Esophagus (tissue), 2 donors: Measurements from ENCODE around the gene CPNE4. TPM values are rescaled to one million over a fixed set of nuclear protein-coding genes. Genes with fewer than 3 reads are reported as not detected.

ENCODE experiments used
- H3K27ac ChIP-seq, 2 donors: one replicate each; pipeline ENCODE4 v1.5.1; 2013; ENCODE audit warnings: low read depth in 2 of 2, mild to moderate bottlenecking in 2 of 2, inconsistent platforms in 1 of 2, low read length in 1 of 2, moderate library complexity in 1 of 2
- H3K27me3 ChIP-seq, 2 donors: one replicate each; pipeline ENCODE4 v1.6.1; 2013; ENCODE audit warnings: low read length in 2 of 2, control low read depth in 1 of 2, mild to moderate bottlenecking in 1 of 2; ENCODE audit not compliant: insufficient read depth in 2 of 2, control insufficient read depth in 1 of 2
- H3K36me3 ChIP-seq, 2 donors: one replicate each; pipeline ENCODE4 v1.6.1; 2013; ENCODE audit warnings: low read length in 1 of 2; ENCODE audit not compliant: control insufficient read depth in 2 of 2, insufficient read depth in 2 of 2
- H3K4me1 ChIP-seq, 2 donors: one replicate each; pipeline ENCODE4 v1.6.1; 2013; ENCODE audit warnings: low read length in 1 of 2; ENCODE audit not compliant: control insufficient read depth in 2 of 2, insufficient read depth in 2 of 2
- H3K4me3 ChIP-seq, 2 donors: one replicate each; pipeline ENCODE4 v1.5.1; 2013; ENCODE audit warnings: low read length in 2 of 2, mild to moderate bottlenecking in 2 of 2, low read depth in 1 of 2, moderate library complexity in 1 of 2
- H3K9me3 ChIP-seq, 2 donors: one replicate each; pipeline ENCODE4 v1.6.1; 2013; ENCODE audit warnings: mild to moderate bottlenecking in 2 of 2, low read depth in 1 of 2, low read length in 1 of 2, moderate library complexity in 1 of 2; ENCODE audit not compliant: control insufficient read depth in 2 of 2, insufficient read depth in 1 of 2
- WGBS, 2 donors: extraction: QIAGEN DNeasy Blood & Tissue Kit; methylation state at CpG; one replicate each; pipeline ENCODE4 v1.1.7; 2013; 5-methylcytosine and 5-hydroxymethylcytosine counted together
- polyA plus RNA-seq, 2 donors: library from polyadenylated mRNA; stranded (reverse); fragments of 200-250 nt; gene quantifications; one replicate each; pipeline ENCODE4 v1.2.3, GENCODE V29; 2013
- donor health status: healthy with polysubstance abuse.
- donor health status: Bipolar disorder and iron deficiency.

Gene CPNE4
- polyA plus RNA-seq, 2 donors: 0.05 to 0.08 TPM

DNA sequence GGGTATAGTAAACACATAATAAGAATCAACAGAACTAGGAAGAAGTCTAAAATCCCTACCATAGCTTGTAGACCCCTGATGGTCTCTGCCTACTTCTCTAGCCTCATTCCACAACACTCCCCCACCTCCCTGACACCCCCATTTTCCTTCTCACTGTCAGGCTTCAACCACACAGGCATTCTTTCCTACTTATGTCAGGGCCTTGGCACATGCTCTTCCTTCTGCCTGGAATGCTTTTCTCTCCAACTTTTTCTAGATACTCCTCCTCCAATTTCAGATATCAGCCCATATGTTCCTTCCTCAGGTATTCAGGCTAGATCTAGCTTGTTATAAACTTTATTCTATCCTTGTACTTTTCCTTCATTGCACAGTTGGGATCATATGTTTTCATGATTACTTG is 426.1 kb downstream of the CPNE4 start:
- H3K27ac ChIP-seq: no peak overlapping the region
- no peaks in the 10 kb centered on the region for H3K36me3 ChIP-seq
- H3K9me3 ChIP-seq: no peaks in the 10 kb centered on the region
- H3K27me3 ChIP-seq: no peaks in the 10 kb centered on the region
- H3K4me3 ChIP-seq: no peak overlapping the region
- H3K4me1 ChIP-seq: no peaks in the 10 kb centered on the region

DNA sequence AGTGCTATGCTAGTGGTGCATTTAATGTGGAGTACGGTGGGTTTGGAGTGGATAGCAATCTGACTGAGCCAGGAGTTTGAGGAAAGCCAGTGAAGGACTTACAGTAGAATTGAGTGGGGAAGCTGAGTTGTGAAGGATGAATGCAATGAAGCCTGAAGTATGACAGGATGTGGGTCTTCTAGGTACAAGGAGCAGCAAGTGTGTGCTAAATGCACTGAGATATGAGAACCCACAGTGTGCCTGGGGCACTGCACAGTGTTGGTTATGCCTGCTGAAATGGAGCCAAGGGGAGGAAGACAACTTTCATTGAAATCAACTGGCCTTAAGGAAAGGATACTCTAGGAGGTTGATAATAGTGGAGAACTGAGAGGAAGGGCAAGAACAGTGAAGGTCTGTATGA is 426.5 kb downstream of the CPNE4 start:
- Histone ChIP-seq H3K9me3 (no peaks in the 10 kb centered on the region), H3K36me3 (no peaks in the 10 kb centered on the region), H3K4me3 (no peak overlapping the region), H3K27me3 (no peaks in the 10 kb centered on the region), H3K4me1 (no peaks in the 10 kb centered on the region), H3K27ac (no peak overlapping the region)
- WGBS, 2 donors: 84 to 93% methylated on average over 1 of the region's 1 CpG

DNA sequence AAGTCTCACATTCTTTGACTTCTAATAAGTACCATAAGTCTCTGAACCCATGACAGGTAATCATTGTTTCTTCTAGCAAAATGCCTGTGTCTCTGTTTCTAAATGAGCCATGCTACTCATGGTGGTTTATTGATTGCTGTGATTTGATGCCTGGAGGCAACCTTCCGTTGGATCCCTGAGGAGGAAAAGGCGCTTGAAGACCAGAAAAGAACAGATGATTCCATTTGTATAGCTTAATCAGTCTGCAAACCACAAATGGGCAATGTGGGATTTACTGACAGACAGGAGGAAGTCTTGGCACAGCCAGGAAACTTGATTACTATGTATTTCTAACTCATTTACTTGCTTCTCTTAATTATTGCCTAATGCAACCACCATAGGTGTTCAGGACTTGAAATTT is 428.9 kb downstream of the CPNE4 start:
- no peaks in the 10 kb centered on the region for H3K36me3 ChIP-seq
- no peak overlapping the region for H3K4me3 ChIP-seq
- no peaks in the 10 kb centered on the region for H3K9me3 ChIP-seq
- no peaks in the 10 kb centered on the region for H3K4me1 ChIP-seq
- H3K27ac ChIP-seq: no peak overlapping the region
- WGBS, 2 donors: 44 to 62% methylated on average over 2 of the region's 2 CpGs
- H3K27me3 ChIP-seq: no peaks in the 10 kb centered on the region

DNA sequence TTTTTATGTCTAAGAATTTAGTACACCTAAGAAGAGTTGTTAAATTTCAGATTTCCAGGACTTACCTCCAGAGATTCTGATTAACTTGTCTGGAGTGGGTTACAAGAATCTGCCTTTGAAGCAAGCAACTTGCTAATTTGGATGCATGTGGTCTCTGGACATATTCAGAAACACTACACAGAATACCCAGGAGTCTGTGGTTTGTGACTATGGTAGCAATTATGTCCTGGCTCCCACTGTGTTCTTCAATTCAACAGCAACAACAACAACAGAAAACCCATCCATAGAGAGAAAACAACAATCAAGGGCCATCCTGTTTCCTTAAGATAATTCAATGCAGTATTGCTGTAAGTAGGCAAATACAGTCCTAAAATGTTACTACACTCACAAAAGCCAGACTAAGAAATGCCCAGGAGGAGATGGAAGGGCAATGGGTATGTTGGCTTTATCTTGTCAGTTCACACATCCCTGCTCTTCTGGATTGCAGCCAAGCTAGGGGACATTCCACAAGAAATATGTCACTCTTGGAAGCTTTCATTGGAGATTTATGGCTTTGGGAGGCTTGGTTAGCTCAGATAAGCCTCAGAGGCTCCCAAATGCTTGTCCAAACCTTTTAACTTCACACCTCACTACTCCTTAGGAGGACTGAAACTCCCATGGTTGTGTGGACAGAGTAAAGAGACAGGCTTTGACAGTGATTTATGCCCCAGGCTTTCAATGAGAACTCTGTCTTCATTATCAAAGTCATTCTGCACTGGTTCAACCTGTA is 432.6 kb downstream of the CPNE4 start:
- Histone ChIP-seq H3K27me3 (no peaks in the 10 kb centered on the region), H3K4me3 (no peak overlapping the region), H3K4me1 (no peaks in the 10 kb centered on the region), H3K27ac (no peak overlapping the region), H3K9me3 (no peaks in the 10 kb centered on the region), H3K36me3 (no peaks in the 10 kb centered on the region)

DNA sequence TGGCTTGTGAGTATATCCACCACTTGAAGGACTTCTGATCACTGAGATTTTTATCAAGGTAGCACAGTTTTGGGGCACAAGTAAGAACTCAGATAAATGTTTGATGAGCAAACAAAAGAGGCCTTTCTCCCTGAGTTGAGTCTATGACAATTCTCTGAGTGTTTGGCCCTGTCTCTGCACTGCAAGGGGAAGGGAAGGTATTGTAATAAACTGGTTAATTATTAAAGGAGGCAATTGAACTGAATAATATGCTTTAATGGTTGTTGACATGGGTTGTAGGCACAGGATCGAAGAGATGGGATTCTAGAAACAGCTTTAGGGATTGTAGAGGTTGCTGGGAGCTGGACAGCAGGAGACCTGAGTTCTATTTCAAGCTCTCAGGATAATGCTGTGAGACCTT is 437.0 kb downstream of the CPNE4 start:
- Histone ChIP-seq H3K27me3 (no peaks in the 10 kb centered on the region), H3K4me1 (no peaks in the 10 kb centered on the region), H3K9me3 (no peaks in the 10 kb centered on the region), H3K36me3 (no peaks in the 10 kb centered on the region), H3K4me3 (no peak overlapping the region), H3K27ac (no peak overlapping the region)
- WGBS, 2 donors: 65 to 69% methylated on average over 1 of the region's 1 CpG

DNA sequence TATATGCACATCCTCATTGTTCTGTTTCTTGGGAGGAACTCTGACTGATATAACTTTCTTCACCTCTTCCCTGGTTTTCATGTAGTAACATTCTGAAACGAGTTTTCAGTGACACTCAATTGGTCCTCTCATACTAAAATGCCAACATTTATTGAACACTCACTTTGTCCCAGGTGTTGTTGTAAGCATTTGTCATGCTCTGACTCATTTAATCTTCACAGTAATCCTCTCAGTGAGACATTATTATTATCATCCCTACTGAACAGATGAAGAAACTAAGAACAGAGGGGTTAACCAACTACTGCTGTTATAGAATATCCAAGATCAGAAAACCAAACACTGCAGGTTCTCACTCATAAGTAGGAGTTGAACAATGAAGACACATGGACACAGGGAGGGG is 437.9 kb downstream of the CPNE4 start:
- no peaks in the 10 kb centered on the region for H3K36me3 ChIP-seq
- H3K4me1 ChIP-seq: no peaks in the 10 kb centered on the region
- no peak overlapping the region for H3K27ac ChIP-seq
- H3K4me3 ChIP-seq: no peak overlapping the region
- no peaks in the 10 kb centered on the region for H3K9me3 ChIP-seq
- WGBS, 2 donors: 63 to 65% methylated on average over 1 of the region's 1 CpG
- H3K27me3 ChIP-seq: no peaks in the 10 kb centered on the region

DNA sequence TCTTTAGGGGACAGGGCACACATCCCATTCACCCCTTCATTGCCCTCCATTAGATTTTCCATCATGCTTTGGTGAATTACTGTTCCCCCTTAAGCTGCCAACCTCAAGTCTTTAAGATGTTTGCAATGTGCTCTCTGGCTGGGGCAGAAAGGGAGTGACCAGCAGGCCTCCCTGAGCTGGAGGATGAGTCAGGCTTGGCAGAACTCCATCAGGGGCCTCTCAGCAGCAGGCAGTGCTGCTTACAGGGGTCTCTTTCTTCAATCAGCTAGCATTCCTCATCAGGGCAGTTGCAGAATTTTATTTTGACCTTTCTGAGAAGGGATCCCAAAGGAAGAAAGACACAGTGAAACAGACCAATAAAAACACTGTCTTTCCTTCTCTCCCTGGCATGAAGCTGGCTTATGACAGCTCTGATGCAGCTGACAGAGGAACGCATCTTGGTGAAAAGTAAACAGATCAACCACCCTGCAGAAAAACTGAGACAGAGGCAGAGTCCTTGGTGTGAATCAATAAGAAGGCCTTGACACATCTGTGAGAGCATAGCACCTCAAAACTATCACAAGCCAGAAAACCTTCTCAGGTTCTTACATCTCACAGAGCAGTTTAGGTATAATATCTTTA is 443.3 kb downstream of the CPNE4 start:
- WGBS, 2 donors: 44 to 52% methylated on average over 1 of the region's 1 CpG
- Histone ChIP-seq H3K9me3 (no peaks in the 10 kb centered on the region), H3K27me3 (no peaks in the 10 kb centered on the region), H3K4me3 (no peak overlapping the region), H3K36me3 (no peaks in the 10 kb centered on the region), H3K27ac (no peak overlapping the region), H3K4me1 (no peaks in the 10 kb centered on the region)

DNA sequence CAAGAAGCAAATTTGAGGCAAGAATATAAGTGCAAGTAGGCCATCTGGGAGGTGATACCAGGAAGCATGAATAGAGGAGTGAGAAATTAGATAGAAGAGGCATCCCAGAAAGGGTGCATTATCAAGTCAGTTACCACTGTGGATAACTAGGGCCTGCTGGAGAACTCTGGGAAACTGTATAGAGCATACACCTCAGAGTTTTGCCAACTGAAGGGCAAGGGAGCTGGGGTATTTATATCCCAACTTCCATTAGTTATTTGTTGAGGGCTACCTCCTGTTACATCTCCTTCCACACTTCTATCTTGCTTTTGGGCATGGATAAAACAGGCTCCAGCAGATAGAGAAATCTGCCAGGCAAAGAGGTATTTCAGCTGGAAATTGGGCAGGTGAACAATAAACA is 448.5 kb downstream of the CPNE4 start:
- H3K4me3 ChIP-seq: no peak overlapping the region
- no peaks in the 10 kb centered on the region for H3K4me1 ChIP-seq
- no peaks in the 10 kb centered on the region for H3K36me3 ChIP-seq
- no peaks in the 10 kb centered on the region for H3K9me3 ChIP-seq
- no peak overlapping the region for H3K27ac ChIP-seq
- H3K27me3 ChIP-seq: no peaks in the 10 kb centered on the region

DNA sequence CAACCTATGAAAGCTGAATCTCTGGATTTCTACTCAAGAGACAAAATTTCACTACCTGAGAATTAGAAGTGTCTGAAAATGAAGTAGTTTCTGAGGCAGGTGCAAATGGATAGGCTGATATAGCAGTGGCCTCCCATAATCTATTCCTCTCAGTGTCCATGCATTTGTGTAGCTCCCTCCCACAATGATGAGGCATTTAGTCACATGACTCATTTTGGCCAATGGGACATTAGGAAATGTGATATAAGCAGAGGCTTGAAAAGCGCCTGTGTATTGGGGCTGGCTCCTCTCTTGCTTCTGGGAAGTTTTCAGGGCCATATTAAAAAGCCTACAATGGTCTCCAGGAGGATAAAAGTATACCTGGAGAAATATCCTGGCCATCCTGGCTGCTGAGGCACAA is 452.4 kb downstream of the CPNE4 start:
- H3K27me3 ChIP-seq: no peaks in the 10 kb centered on the region
- no peaks in the 10 kb centered on the region for H3K9me3 ChIP-seq
- no peaks in the 10 kb centered on the region for H3K4me1 ChIP-seq
- H3K36me3 ChIP-seq: no peaks in the 10 kb centered on the region
- H3K4me3 ChIP-seq: no peak overlapping the region
- no peak overlapping the region for H3K27ac ChIP-seq
- 88 to 92% methylated on average over 1 of the region's 1 CpG for WGBS, 2 donors

DNA sequence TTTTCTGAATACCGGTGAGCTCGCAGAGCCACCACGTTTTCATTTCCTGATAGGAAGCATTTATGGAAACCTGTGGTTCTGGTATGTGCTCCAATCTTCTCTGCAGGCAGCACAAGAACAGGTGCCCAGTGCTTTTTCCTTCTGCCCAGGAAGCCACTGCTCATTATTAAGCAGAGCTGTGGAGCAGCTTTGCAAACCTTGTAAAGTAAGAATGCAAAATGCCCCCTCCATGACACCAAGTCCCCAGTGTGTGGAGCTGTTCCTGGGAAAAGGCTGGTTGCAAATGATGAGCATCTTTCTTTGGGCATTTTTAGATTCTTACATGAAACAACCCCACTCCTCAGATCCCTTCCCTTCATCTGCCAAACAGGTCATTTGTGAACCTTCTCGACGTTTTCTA is 466.4 kb downstream of the CPNE4 start:
- Histone ChIP-seq H3K4me3 (no peak overlapping the region), H3K27ac (no peak overlapping the region), H3K9me3 (no peaks in the 10 kb centered on the region), H3K4me1 (no peaks in the 10 kb centered on the region), H3K36me3 (no peaks in the 10 kb centered on the region), H3K27me3 (peaks cover 0 to 3% of the 10 kb centered on the region in 2 donors)
- WGBS, 2 donors: 62 to 67% methylated on average over 5 of the region's 5 CpGs
